ENCODE results near the gene FAM13C.

DNA sequence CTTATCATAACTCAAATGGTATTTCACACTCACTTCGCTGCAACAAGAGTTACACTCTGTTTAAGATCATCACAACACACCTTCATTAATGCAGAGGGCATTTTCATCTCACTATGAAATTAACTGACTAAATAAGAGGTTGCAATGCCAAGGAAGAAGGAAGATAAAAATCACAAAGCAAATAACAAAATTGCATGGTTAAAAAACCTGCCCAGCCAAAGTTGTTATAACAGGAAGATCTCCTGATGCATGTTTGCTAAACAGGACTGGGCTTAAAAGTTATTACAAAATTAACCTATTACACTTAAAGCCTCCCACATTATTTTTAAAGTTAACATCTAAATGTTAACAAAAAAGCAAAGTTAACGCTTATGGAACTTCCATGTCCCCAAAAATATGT is 11.8 kb downstream of the FAM13C start:
- no peak for TF ChIP-seq POLR2A (IDR thresholded peaks at IDR 0.05)
- TF ChIP-seq, protein P1, sequence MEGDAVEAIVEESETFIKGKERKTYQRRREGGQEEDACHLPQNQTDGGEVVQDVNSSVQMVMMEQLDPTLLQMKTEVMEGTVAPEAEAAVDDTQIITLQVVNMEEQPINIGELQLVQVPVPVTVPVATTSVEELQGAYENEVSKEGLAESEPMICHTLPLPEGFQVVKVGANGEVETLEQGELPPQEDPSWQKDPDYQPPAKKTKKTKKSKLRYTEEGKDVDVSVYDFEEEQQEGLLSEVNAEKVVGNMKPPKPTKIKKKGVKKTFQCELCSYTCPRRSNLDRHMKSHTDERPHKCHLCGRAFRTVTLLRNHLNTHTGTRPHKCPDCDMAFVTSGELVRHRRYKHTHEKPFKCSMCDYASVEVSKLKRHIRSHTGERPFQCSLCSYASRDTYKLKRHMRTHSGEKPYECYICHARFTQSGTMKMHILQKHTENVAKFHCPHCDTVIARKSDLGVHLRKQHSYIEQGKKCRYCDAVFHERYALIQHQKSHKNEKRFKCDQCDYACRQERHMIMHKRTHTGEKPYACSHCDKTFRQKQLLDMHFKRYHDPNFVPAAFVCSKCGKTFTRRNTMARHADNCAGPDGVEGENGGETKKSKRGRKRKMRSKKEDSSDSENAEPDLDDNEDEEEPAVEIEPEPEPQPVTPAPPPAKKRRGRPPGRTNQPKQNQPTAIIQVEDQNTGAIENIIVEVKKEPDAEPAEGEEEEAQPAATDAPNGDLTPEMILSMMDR (IDR thresholded peaks at IDR 0.05) = no peak

Data from Peyer's patch (tissue), 4 donors.